ENCODE results near the gene C16orf96.
A peak's percentile ranks its signal among the peaks of the same experiment; 100 is the strongest.

Gene C16orf96

DNA sequence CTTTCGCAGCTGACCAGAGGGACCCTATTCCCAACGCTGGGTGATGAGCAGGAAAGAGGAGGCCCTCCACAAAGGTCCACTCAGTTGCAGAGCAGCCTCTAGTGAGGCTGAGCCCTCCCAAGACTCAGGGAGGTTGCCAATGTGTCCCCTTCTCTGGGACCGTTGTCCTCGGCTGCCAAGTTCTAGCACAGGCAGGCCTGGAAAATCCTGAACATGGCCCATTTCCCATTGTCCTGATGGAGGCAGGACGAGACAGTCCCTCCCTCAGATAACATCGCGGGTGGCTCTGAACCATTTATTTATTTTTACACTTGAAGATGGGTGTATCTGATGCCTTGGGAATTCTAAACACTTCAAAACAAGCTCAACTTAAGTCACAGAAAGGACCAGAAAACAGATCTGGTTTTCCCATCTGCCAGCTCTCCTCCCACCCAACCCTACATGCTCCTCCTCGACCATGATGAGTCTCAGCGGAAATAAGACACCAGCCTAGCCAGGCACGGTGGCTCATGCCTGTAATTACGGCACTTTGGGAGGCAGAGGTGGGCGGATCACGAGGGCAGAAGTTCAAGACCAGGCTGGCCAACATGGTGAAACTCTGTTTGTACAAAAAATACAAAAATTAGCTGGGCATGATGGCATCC, 30.4 kb upstream of the C16orf96 start:
- DNase-seq = no peak

DNA sequence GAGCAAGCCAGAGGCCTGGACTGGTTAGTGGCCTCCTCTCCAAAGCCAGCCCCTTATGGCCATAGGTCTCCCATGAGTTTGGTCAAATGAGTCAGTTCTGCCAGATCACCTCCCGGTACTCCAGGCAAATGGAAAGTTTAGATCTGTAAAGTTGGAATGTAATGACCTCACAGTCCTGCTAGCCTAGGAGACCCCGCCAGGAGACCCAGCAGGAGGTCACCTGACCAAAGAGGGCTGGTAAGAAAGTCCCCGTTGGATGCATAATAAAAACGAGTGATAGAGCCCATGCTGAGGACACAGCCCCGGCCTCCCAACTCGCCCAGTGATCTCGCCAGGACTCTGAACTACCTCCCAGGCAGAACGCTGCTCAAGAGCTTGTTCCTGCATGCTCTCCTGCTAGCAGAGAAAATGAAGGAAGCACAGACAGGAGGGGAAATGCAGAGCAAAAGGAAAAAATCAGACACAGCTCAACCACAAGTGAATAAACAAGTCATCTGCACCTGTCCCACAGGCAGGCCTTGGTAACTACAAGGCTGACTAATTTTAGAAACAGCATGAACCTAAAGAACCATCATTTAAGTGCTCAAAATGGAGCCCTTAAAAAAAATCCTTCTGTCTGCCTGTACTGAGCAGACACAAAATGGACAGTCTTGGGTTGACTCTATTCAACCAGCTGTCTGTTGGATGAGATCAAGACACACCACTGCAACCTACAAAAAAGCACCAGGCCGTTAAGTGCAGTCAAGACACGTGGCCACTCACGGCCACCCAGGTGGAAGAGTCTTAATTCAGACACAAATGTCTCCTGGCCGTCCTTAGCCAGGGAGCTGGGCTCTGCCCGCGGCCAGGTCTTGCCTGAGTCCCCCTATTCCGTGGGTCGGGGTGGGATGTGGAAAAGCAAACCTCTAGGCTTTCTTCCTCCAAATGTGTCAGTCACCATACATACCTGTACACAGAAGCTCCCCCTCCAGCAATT, 26.8 kb upstream of the C16orf96 start:
- no peak for DNase-seq

DNA sequence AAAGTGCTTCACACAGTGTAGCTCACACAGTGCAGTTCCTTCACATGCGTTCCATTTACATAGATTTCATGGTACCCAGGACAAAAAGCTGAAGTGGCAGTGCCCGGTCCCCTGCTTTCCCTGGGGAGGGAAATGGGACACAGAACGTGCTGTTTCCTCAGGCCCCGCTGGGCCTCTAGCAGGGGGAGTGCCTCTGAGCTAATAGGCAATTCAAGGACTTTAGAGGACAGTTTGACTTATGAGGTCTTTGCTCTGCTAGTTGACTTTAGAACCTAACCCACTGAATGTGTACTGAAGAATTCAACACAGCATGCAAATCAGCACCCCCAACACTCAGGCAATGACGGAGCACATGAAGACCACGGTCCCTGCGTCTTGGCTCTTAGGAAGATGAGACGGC, 24.3 kb upstream of the C16orf96 start:
- DNase-seq = no peak

DNA sequence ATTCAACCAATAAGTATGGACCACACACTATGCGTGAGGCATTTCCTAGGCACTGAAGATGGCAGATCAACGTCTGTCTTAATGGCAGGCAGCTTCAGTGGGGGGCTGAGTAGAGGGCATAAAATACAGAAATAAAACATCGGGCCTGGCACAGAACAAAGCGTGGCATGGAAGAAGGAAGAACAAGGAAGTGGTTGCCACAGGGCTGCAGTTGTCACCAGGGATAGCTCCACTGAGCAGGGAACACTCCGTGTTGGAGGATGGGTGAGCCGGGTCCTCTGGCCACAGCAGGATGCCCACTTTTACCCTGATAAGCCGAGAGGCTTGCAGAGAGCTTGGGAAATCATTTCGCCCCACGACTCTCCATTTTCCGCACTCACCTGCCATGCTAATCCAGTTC, 23.9 kb upstream of the C16orf96 start:
- no peak for DNase-seq

DNA sequence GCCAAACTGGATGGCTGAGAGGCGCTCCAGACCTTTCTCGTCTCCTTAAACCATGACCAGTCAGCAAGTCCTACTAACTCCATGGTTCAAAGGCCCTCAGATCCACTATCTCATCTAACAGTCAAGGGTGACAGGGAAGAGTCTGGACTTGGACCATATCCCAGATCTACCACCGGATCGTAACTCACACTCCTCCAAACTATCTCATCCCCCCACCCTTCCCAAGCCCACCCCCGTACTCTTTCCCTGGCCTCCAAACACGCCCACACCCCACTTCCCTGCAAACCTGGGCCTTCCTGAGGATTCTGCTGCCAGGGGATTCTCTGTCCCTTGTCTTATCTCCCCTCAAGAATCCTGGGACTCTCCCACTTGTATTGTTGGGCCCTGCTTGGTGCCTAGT, 22.6 kb upstream of the C16orf96 start:
- no peak for DNase-seq

DNA sequence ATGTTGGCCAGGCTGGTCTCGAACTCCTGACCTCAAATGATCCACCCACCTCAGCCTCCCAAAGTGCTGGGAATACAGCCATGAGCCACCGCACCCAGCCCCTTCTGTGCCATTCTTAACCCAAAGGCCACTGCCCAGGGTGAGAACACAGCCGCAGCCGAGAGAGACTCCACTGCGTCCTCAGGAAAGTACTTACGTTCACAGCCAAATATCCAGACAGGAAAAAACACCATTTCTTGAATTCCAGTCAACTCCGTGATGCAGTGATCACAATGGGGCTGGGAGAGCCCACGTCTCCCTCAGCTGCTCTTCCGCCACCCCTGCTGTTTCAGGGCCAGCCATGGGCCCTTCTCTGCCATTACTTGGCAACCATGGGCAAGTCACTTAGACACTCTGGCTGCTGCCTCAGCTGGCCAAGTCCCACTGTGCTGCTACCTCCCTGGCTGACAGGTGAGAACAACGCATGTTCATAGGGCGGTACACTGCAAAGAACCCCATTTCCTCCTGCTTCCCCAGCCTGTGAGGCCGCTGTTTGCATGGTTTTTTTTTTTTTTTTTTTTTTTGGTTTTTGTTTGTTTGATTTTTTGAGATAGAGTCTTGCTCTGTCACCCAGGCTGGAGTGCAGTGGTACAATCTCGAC, 21.9 kb upstream of the C16orf96 start:
- no peak for DNase-seq

DNA sequence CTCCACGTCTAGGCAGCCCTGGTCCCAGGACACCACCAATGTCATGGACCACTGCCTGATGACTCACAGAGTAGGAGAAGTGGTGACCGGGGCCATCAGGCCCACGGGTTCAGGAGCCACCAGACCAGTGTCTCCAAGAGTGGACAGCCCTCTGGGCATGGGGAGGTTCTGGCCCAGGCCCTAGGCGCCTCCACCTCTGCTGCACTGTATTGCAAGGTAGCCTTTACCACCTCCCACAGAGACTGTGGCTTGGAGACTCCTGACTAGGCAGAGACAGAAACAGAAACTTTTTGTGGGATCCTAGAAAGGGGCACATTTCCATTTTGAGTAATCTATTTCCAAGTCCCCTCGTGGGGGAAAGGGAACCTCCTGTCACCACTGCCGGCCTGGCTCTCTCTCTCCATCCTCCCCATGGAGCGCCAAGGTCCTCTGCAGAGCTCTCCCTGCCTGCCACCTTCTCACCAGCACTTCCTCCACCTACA, 20.5 kb upstream of the C16orf96 start:
- no peak for DNase-seq

DNA sequence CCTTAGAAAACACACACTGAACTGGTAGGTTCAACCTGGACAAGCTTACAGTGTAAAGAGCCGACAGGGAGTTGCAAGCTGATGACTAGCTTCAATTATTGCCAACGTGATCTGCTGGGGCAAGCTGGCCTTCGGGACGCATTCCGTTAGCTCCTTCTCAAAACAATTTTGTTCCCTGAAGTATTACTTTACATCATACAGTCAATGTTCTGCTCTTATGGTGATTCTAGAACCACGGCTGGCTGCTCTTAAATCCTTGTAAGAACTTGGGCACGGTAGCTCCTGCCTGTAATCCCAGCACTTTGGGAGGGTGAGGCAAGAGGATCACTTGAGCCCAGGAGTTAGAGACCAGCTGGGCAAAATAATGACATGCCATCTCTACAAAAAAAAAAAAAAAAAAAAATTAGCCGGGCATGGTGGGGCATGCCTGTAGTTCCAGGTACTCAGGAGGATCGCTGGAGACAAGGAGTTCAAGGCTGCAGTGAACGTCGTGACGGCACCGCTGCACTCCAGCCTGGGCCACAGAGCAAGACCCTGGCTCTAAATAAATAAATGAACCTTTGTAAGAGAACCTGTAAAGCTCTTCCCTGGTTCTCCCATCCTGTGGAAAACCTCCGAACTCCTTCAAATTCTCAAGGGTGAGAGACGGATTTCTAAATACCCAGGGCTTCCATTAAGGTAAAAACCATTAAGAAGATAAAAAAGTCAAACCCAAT, 19.6 kb upstream of the C16orf96 start:
- DNase-seq = no peak

DNA sequence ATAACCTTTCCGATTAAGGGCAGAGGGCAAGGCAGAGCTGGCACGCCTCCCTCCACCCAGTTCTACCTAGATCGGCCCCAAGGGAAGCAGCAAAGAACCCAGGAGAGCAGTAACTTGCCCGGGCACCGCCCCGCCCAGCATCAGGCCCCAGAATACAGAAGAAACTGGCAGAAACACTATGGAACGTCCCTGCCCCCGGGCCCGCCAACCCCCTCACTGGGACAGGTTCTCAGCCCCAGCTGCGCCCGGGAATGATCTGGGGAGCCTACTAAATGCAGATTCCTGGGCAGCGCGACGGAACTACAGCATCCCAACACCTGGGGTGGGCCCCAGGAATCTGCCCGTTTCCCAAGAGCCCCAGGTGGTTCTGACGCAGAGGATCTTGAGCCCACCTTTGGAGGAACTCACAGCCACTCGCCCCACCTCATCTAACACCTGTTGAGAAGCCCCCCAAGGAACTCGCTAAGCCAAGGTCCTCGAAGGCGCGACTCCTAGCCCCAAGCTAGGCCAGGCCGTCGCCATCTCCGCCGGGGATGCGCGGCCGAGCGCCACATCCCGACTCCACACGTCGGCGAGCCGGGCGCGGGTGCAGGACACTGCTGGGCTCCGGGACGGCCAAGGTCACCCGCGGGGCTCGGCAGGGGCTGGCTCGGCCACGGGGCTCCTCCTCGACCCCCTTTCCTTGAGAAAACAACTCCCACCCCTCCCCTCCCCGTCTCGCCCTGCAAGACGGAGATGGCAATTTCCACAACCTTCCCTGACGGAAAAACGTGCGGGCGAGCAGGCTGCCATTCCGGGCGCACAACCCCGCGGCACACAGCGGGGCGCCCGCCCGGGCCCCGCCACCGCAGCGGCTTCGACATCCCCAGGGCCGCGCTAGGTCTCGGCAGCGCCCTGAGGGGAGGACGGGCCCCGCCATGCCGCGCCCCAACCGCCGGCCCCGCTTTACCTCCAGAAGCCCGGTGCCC, 18.5 kb upstream of the C16orf96 start:
- DNase-seq = peak; percentile 64

DNA sequence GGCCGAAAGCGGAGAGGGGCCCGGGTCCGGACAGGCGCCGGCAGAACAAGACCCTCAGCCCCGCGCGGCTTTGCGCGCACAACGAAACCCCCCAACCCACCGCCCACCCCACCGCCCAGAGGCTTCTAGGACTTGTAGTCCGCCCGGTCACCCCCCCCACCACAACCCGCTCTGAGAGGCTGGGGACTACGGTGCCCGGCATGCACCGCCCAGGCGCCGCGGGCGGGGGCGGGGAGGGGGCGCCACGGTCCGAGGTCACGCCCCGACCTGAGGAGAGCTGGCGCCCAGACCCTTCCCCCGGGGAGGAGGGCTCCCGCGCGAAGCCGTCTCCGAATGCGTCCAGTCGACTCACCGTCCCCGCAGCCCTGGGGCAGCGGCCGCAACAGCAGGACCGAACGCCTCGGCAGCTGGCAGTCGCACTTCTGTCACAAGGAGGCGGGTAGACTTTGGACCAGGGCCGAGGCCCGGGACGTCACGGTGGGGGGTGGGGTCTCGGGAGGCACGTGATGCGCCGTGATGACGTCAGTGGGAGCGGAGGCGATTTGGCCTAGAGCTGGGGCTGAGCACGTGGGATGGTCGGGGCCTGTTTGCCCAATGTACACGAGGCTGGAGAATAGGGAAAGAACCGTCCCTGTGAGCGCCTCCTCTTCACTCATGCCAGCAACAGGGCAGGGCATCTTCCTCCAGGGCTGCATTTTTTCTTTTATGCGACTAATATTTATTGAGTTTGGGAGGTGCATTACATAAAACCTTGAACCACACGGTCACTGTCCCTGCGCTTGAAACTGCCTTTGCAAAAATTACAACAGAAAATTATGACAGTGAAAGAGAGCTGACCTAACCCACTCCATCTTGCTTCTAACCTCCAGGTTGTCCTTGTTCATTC, 17.5 kb upstream of the C16orf96 start, which contains the start of gene CDIP1:
CDIP1 (minus strand) TSS at position 424 of the 886 bp plus-strand sequence. CDS start 24,643 bp downstream, outside the sequence.
- DNase-seq = peak; percentile 99

DNA sequence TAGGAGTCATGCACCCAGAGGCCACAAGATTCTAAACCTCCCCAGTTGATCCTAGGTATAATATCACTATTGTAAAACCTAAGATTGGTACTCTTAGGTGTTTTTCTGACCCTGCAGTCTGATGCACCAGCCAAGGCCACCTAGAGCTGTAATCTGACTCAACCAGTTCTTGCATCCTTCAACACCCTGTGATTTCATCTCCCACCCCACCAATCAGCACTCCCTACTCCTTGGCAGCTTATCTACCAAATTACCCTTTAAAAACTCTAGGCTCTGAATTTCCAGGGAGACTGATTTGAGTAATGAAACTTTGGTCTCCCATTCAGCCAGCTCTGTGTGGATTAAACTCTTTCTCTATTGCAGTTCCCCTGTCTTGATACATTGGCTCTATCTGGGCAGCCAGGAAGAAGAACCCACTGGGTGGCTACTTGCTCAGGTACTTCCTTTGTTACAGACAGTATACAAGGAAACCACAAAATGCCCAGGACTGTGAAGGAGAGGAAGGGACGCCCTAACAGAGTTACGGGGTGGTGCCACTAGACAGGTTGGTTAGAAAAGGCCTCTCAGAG, 16.3 kb upstream of the C16orf96 start:
- no peak for DNase-seq

DNA sequence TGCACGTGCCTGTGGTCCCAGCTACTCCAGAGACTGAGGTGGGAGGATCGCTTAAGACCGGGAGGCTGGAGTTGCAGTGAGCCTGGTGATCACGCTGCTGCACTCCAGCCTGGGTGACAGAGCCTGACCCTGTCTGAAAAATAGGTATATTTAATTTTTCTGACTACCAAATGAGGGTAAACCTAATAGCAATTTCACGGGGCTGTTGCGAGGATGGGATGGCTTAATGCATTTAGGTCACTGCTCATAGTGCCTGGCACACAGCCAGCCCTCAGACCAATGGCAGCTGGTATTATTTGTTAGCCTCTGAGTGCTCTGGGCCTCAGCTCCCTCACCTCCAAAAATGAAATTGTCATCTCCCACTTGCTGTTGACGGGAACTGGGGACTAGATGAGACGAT, 11.7 kb upstream of the C16orf96 start:
- no peak for DNase-seq

DNA sequence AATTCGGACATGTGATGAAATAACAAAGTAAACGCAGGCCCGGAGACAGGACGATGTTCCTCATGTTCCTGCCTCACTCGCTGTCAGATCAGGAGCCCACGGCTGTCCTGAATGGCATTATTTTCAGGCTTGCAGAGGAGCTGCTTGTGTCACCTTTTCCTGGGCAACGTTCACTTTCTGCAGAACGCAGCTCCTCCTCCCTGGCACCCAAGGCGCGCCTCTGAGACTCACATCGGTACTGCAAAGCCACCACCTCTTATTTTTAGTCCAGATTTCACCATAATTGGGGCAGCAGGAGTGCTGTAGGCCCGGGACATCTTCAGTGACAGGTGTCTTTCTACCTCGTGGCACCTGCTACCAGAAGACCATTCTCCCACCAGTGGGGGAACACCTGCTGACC, 8.0 kb upstream of the C16orf96 start:
- DNase-seq = no peak

DNA sequence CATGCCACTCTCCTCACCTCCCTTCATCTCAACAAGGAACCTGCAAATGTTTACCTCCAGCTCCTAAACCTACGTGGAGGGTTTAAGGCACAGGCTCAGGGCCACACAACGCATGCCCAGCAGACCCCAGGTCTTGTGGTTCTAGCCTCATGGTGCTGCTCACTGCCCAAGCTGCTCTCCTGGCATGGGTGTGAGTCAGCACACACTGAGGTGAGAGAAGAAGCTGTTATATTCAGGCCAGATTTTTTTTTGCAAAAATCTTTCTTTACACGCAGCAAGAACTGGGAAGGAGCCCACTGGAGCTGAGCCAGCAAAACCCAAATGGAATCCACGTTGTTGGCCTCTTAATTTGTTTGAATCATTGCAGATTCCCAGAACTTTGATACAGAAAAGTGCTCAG, 5.5 kb upstream of the C16orf96 start:
- DNase-seq = no peak

DNA sequence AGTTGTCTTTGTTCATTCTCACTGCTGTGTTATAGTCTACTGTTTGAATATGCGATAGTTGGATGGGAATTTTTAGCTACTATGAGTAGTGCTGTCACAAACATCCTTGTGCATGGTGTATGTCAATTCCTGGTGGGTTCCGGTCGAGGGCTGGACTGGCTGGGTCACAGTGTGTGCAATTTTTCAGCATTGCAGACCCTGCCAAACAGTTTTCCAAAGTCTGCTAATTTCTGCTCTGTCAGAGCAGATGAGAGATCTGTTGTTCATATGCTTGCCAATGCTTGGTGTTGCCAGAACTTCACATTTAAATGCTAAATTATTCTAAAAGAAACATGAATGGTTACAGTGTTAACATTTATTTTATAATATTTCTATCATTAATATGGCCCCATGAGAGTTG, 3.6 kb upstream of the C16orf96 start:
- DNase-seq = no peak

DNA sequence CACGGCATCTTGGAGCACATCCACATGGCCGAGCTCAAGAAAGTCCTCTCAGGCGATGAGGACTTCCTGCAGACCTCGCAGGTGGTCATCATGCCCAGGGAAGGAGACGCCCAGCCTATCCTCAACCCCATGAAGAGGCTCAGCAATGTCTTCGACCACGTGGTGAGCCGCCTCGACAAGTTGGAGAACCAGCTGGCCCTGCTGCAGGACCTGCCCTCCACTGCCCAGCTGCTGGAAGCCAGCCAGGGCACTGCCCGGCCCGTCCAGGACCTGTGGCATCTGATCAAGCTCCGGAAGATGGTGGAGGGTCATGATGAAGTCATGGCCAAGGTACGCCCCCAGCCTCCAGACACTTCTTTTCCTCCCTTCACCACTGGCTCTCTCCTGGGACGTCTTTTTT, 440 bp downstream of the C16orf96 start:
- no peak for DNase-seq

DNA sequence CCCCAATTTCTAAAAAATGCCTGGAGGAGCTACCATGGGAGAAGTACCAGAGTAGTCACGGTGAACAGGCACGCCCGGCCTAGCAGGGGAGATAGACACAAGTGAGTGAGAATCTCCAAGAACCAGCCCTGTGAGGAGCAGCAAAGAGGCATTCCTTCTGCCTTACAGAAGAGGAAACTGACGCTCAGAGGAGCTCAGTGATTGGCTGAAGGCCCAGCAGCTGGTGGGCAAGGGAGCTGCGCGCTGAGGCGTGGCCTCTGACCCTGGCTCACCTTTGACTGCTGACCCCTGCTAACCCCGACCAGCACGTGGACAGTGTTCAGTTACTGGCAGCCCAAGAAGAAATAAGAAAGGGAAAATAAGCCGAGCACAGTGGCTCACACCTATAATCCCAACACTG, 1.8 kb downstream of the C16orf96 start:
- no peak for DNase-seq

DNA sequence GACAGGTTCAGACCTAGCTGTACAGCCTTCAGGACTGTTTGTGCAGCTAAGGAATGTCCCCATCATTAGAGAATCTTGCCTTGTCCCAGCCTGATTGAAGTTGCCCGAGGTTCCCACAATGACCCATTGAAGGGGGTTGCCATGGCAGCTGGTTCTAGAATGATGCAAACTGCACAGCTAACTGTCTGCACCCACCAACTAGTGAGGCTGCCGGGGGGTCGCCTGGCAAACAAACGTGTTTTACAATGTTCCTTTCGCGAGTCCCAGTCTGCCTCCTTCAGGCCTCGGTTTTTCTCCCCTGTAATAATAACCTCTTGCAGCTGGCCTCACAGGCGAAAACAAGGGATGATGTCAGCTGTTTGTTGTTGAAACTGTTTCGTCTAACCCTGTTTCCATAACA, 5.5 kb downstream of the C16orf96 start:
- DNase-seq = no peak

DNA sequence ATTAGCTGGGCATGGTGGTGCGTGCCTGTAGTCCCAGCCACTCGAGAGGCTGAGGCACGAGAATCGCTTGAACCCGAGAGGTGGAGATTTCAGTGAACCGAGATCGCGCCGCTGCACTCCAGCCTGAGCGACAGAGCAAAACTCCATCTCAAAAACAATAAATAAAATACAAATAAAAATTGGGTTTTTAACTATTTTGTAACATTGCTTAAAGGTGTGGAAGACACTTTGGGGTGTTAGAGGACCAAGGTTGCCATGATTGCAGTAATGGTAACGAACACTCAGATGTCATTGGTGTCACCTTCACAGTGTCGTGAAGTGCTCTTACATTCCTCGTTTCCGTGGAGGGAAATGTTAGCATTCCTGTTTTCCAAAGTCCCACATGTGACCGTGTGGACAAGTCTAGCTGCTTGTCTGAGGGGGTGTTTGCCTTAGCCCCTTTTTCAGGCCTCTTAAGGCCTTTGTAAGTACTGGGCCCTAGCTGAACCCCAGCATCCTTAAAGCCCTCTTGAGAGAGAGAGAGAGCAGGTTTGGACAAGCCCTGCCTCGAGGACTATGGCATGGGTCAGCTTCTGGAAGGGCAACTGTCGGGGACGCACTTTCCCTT, 8.6 kb downstream of the C16orf96 start:
- no peak for DNase-seq

DNA sequence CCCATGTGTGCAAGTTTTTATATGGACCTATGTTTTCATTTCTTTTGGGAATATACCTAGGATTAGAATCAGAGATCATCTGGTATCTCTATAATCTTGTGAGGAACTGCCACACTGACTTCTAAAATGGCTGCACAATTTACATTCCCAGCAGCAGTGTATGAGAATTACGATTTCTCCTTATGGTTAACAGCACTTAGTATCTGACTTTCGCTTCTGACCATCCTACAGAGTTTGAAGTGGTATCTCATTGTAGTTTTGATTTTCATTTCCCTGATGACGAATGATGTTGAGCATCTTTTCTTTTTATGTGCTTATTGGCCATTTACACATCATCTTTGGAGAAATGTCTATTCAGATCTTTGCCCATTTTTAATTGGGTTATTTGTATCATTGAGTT, 10.0 kb downstream of the C16orf96 start:
- DNase-seq = no peak

Data from right forelimb (tissue), 1 donor.